GM19099 (cell line): ENCODE results near the gene CEL.

Experiments used
- POLR2A ChIP-seq: IDR thresholded peaks from 3 replicates; pipeline ENCODE4 v1.6.1; 2011; ENCODE audit warnings: low read depth; ENCODE audit not compliant: insufficient read length; ENCODE audit errors: extremely low read depth

CEL gene

DNA sequence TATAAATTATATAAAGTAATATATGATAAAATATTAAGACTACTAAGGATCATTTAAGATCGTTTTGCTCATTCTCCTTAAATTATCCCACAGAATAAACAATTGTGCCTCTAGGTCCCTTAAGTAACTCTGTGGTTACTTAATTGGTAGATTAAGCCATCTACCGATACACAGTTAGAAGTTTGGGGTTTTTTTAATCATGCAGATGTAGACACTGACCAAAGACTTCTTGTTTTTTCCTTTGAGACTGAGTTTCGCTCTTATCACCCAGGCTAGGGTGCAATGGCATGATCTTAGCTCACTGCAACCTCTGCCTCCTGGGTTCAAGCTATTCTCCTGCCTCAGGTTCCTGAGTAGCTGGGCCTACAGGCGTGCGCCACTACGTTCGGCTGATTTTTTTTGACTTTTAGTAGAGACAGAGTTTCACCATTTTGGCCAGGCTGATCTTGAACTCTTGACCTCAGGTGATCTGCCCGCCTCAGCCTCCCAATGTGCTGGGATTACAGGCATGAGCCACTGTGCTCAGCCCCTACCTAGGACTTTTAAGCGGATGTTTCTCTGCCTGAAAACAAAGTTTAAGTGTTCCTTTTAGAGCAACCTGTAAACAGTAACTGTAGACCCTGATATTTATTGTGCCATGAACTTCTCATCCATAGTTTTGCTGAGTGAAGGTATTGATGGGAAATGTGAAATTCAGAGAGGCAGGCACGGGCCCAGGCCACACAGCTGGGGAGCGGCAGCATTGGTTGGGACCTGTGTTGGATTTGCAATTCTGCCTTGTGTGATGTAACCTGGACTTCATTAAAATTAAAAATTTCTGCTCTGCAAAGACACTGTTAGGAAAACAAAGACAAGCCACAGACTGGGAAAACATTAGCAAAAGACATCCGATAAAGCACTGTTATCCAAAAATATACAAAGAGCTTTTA lies 11.6 kb downstream of the CEL start:
- no peak for TF ChIP-seq POLR2A

DNA sequence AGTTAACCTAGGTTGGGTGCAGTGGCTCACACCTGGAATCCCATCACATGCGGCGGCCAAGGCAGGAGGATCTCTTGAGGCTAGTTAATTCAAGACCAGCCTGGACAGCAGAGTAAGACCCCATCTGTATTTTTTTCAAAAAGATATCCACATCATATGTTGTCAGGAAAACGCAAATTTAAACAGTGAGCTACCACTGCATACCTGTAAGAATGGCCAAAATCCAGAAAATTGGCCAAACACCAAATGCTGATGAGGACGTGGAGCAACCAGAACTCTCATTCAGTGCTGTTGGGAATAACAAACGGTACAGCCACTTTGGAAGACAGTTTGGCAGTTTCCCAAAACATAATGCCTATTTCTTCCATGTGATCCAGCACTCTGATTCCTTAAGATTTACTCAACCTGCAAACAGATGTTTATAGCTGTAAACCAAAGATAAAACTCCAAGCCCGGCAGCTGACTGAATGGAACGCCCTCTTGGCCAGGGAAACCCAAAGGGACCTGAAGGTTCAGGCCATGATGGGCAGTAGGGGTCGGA lies 12.4 kb downstream of the CEL start:
- TF ChIP-seq POLR2A, result no peak

DNA sequence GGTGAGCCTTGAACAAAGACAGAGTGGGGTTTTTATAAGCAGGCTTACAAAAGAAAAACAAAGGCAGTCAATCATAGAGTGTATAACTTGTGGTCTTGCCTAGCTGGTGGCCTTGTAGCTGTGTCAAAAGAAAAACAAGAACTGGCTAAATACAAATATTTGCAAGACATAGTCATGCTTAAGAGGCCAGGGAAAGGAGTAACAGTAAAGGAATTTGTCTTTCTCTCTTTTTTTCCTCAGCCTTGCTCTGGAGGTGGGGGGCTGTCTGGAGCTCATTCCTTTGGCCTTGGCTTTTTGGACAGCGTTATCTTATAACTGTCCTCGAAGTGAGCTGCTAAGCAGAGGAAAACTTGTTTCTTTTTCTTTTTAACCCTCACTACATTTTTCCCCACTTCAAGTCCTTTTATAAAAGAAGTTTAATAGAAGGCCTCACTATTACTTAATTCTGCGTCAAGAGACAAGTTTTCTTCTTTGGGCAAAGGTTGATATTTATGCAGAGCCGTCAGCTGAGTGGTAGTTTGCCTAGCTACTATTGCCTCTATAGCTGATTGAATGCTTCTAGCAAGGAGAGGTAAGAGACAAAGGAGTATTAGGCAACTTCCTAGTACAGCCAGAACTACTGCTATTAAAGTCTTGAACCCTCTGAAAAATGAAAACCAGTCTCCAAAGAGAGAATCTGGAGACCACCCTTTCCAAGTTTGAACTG lies 14.3 kb downstream of the CEL start:
- TF ChIP-seq POLR2A, result no peak

DNA sequence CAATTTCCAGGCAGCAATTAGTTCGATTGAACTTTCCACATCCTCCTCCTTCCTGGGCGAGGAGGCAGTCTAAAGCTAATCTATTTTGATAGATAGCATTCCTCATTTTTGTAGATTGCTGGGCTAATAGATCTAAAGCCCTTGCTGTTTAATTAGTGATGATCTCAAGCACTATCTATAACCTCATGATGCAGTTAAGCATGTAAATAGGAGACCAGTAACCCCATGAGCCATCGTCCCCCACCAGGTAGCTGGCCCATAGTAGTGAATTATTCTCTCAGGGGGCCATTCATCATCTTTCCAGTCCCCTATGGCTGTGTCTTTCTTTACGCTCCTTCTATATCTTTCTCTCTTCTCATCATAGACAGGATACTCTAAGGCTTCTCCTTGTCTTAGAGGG lies 14.9 kb downstream of the CEL start:
- no peak for TF ChIP-seq POLR2A

DNA sequence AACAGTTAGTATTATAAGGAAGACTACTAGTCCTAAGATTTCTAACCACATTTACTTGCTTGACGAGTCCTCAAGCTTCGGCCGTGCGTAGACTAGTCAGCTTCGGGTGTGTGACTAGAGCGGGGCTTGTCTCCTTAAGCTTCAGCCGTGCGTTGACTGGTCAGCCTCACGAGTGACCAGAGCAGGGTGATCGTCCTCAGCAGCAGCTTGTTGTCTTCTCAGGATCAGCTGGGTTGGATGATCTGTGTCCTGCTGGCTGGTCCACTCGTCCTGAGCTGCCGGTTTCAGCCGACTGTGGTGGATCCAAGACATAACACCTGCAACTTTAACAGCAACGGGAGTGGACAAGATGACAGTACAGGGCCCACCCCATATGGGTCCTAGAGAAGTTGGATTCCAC lies 16.7 kb downstream of the CEL start:
- TF ChIP-seq POLR2A, result no peak

DNA sequence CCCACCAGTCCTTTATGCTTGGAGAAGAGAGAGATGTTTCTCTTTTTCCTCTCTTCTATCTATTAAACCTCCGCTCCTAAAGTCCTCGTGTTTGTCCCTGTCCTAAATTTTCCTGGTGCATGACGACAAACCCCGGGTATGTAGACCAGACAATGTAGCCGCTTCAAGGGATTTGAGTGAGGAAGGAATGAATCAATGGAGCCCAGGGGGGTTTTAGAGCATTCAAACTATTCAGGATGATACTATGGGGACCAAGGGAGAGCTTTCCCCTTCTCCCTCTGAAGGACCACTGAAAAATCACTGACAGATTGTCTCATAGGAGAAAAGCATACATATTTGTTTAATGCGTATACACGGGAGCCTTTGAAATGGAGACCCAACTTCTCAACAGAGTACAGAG lies 18.4 kb downstream of the CEL start:
- TF ChIP-seq POLR2A, result no peak

DNA sequence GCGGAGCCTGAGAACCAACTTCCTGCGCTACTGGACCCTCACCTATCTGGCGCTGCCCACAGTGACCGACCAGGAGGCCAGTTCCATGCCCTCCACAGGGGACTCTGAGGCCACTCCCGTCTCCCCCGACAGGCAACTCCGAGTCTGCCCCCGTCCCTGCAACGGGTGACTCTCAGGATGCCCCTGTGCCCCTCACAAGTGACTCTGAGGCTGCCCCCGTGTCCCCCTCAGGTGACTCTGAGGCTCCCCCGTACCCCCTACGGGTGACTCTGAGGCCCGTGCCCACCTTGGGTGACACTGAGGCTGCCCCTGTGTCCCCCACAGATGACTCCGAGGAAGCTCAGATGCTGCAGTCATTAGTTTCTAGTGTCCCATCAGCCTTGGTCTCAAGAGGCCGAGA lies 25.1 kb downstream of the CEL start:
- TF ChIP-seq POLR2A, result no peak

DNA sequence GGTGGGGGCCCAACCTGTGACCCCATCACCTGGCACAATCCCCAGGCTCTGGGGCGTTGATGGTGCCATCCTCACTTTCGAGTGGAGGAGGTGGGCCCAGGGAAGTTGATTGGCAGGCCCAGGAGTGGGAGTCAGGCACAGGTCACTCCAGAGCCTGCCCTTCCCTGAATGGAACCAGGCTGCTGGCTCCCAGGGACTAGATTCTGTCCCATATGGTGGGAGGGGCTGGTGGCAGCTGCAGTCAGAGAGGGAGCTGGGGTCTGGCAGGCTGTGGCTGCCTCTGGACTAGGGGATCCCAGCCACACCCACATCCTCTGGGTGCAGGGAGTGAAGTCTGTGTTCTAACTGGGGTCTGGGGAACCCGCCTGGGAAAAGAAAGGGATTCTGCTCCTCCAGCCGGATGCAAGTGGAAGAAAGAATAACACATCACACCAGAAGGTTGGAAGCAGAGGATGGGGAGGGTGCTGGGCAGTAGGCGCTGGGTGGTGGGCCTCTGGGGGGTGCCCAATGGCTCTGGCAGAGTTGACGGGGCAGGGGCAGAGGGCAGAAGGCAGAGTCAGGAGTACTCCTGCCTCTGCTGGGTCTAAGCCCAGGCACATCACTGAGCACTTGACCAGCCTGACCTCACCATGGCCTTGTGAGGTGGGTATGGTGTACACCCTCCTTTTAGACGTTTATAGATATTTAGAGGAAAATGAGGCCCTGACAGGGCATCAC lies 25.8 kb downstream of the CEL start:
- no peak for TF ChIP-seq POLR2A

DNA sequence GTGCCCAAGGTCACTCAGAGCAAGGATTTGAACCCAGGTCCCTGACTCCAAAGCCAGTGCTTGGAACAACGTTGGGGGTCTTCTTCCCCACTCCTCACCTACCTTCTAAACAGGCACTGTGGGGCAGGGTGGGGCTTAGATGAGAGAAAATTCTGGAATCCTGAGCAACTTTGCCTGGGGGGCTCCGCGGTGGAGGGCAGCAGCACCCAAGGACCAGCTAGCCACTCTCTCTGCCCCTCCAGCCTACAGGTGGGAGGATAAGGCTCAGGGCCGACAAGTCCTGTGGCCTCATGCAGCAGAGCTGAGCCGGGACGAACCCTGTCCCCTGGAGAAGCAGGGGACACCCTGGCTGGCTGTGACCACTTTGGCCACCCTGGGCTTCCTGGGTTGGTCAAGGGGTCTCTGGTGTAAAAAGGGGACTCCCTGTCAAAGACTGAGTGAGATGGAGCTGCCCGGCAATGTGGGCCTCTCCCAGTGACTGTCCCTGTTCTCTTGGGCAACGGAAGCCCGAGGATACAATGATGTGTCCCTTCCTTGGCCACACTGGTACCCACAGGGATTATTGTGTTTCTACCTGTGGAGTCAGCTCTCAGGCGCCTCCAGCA lies 26.5 kb downstream of the CEL start:
- no peak for TF ChIP-seq POLR2A

DNA sequence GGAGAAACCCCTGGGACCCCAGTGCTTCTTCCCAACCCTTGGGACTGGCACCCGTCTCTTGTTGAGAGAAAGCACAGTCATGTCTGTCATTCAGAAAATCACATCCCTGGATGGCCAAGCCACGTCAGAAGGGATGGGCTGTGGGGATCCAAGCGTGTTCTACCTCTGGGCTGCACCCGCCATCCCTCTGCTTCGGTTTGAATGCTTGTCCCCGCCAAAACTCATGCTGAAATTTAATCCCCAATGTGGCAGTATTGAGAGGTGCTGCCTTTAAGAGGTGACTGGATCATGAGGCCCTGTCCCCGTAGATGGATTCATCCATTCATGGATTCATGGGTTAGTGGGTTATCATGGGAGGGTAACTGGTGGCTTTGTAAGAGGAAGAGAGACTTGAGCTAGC lies 27.0 kb downstream of the CEL start:
- TF ChIP-seq POLR2A, result no peak

DNA sequence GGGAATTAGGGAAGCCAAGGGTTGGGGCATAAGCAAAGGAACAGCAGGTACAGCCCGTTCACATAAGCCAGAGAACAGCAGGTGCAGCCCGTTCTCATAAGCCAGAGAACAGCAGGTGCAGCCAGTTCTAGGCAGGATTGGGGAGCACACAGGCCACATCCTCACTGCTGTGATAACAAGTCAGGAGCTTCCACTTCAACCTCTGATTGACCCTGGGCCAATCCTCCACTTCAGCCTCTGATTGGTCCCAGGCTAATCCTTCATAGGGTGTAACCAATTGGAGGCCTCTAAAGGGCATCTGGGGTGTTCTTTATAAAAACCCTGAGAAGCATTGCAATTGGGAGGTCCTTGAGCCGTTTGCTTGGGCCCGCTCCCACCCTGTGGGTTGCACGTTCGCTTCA lies 27.5 kb downstream of the CEL start:
- no peak for TF ChIP-seq POLR2A

DNA sequence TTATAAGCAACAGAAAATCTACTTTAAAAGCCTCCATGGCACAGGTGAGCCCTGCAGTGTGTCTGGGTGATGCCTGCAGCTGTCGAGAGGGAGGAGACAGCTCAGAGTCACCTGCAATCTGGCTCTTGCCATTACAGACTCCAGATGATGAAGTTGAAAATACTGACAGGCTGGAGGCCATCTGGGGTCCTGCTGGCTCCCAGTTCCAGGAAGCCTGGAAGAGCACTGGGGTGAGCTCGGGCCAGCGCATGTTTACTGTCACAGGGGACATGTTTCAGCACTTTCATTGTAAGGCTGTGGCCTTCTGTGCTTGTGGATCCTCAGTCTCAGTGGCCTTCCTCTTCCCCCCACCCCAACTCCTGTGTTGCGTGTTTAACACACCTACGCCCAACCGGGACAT lies 28.4 kb downstream of the CEL start:
- TF ChIP-seq POLR2A, result no peak

DNA sequence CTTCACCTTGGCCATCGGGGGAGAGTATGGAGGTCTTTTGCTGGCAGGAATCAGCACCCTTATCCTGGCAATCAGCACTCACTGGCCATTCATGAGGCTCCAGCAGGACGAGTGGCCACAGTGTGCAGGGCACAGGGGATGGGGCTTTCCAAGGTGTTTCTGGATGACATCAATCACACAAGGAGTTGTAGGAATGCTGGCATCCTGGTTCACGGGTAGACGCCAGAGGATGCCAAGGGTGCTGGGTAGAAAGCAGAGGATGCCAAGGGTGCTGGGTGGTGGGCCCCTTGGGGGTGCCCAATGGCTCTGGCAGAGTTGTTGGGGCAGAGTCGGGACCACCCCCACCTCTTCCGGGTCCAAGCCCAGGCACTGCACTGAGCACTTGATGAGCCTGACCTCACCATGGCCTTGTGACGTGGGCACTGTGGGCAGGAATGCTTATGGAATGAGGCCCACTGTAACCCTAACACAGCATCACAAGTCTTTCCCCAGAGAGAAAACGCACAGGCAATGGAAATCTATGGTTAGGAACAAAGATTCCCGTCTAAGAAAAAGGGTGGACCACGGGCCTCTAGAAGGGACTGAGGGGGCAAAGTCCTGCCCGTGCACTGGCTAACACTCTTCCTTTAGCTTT lies 29.1 kb downstream of the CEL start:
- no peak for TF ChIP-seq POLR2A

DNA sequence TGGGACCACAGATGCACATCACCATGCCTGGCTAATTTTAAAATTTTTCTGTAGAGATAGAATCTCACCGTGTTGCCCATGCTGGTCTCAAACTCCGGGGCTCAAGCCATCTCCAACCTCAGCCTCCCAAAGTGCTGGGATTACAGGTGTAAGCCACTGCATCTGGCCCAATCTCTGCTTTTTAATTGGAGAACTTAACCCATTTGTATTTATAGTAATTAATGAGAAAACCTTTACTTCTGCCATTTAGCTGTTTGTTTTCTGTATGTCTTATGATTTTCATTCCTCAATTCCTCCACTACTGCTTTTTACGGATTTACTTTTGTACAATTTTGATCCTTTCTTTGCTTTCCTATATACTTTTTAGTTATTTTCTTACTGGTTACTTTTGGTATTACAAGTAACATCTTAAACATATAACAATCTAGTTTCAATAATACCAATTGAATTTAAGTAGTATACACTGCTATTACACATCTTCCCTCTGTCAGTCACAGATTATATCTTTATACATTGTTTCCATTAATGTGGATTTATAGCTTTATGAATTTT lies 33.1 kb downstream of the CEL start:
- no peak for TF ChIP-seq POLR2A
